Fibroblast of skin of left biceps (primary cell): ENCODE measurements around the gene NRAP.
A peak's percentile ranks its signal among the peaks of the same experiment; 100 is the strongest.

Experiments
- DNase-seq, 2 experiments: peaks; one replicate each; pipeline ENCODE4 v3.0.0-alpha.2; 2013; ENCODE audit warnings: low read depth in 2 of 2

Gene NRAP

GRCh38 chr10:113663908-113664307 is at the start of gene NRAP:
Gene NRAP, minus strand, starts transcription at chr10:113664041. Its CDS starts 159 bp downstream, at chr10:113663882.
- DNase-seq = no peak

GRCh38 chr10:113713640-113713982 is 49.8 kb upstream of the NRAP start:
- DNase-seq = no peak

GRCh38 chr10:113712755-113713639 is 49.2 kb upstream of the NRAP start:
- DNase-seq = no peak

GRCh38 chr10:113712024-113712423 is 48.2 kb upstream of the NRAP start:
- no peak for DNase-seq

- no peak for DNase-seq
Measured at GRCh38 chr10:113711142-113711541, 47.3 kb upstream of the NRAP start.

GRCh38 chr10:113709221-113709838 is 45.5 kb upstream of the NRAP start:
- peak; percentile 37 to 49 for DNase-seq

GRCh38 chr10:113708640-113709039 is 44.8 kb upstream of the NRAP start:
- DNase-seq = no peak

GRCh38 chr10:113706623-113707022 is 42.8 kb upstream of the NRAP start:
- DNase-seq = no peak

- no peak for DNase-seq
Measured at GRCh38 chr10:113705344-113705652, 41.5 kb upstream of the NRAP start.

- DNase-seq = peak; percentile 16 to 17
Measured at GRCh38 chr10:113704637-113705343, 40.9 kb upstream of the NRAP start.

- DNase-seq = no peak
Measured at GRCh38 chr10:113697595-113697994, 33.8 kb upstream of the NRAP start.

- DNase-seq = no peak
Measured at GRCh38 chr10:113695691-113696090, 31.9 kb upstream of the NRAP start.

GRCh38 chr10:113693348-113693747 is 29.5 kb upstream of the NRAP start:
- no peak for DNase-seq

GRCh38 chr10:113692271-113692670 is 28.4 kb upstream of the NRAP start:
- DNase-seq = no peak

GRCh38 chr10:113691381-113691780 is 27.5 kb upstream of the NRAP start:
- no peak for DNase-seq

GRCh38 chr10:113690749-113691148 is 26.9 kb upstream of the NRAP start:
- no peak for DNase-seq

- DNase-seq = no peak
Measured at GRCh38 chr10:113689574-113689973, 25.7 kb upstream of the NRAP start.

- DNase-seq = no peak
Measured at GRCh38 chr10:113689057-113689456, 25.2 kb upstream of the NRAP start.

- no peak for DNase-seq
Measured at GRCh38 chr10:113687037-113687436, 23.2 kb upstream of the NRAP start.

GRCh38 chr10:113686028-113686427 is 22.2 kb upstream of the NRAP start:
- no peak for DNase-seq

GRCh38 chr10:113683300-113683699 is 19.5 kb upstream of the NRAP start:
- DNase-seq = no peak

- no peak for DNase-seq
Measured at GRCh38 chr10:113681533-113682470, 18.0 kb upstream of the NRAP start.
